H9 (cell line): ENCODE results near the gene USP12. TPM values are rescaled to one million over a fixed set of nuclear protein-coding genes. Genes with fewer than 3 reads are reported as not detected.

Source experiments
- DNase-seq: peaks from one replicate; pipeline ENCODE4 v3.0.0-alpha.2; 2017
- H2AFZ ChIP-seq: one replicate; pipeline ENCODE4 v1.6.1; 2013; ENCODE audit warnings: mild to moderate bottlenecking, low read length, control low read depth, moderate library complexity
- H2AK5ac ChIP-seq: 2 replicates; pipeline ENCODE4 v1.6.1; 2013; ENCODE audit warnings: low read length, control low read depth, mixed read lengths; ENCODE audit not compliant: insufficient read length
- H2BK120ac ChIP-seq: one replicate; pipeline ENCODE4 v1.6.1; 2013; ENCODE audit warnings: low read depth, mild to moderate bottlenecking, low read length, control low read depth, inconsistent platforms; ENCODE audit not compliant: poor library complexity, severe bottlenecking
- H2BK12ac ChIP-seq: 2 replicates; pipeline ENCODE4 v1.6.1; 2013; ENCODE audit warnings: low read length, control low read depth, mixed read lengths, low read depth; ENCODE audit not compliant: insufficient read length
- H2BK15ac ChIP-seq: 2 replicates; pipeline ENCODE4 v1.6.1; 2013; ENCODE audit warnings: low read depth, low read length, control low read depth
- H2BK20ac ChIP-seq: one replicate; pipeline ENCODE4 v1.6.1; 2013; ENCODE audit warnings: low read depth, mild to moderate bottlenecking, low read length, control low read depth, inconsistent platforms; ENCODE audit not compliant: poor library complexity, severe bottlenecking
- H2BK5ac ChIP-seq: 2 replicates; pipeline ENCODE4 v1.6.1; 2013; ENCODE audit warnings: low read length, control low read depth, mixed read lengths; ENCODE audit not compliant: insufficient read length
- H3K14ac ChIP-seq: 2 replicates; pipeline ENCODE4 v1.6.1; 2013; ENCODE audit warnings: low read length, control low read depth; ENCODE audit not compliant: insufficient read depth
- H3K18ac ChIP-seq: 2 replicates; pipeline ENCODE4 v1.6.1; 2013; ENCODE audit warnings: low read depth, mild to moderate bottlenecking, mixed read lengths, low read length, control low read depth; ENCODE audit not compliant: insufficient read length
- H3K23ac ChIP-seq: 2 replicates; pipeline ENCODE4 v1.6.1; 2013; ENCODE audit warnings: low read length, control low read depth, mixed read lengths, low read depth; ENCODE audit not compliant: insufficient read length
- H3K23me2 ChIP-seq: 2 replicates; pipeline ENCODE4 v1.6.1; 2013; ENCODE audit warnings: low read depth, mild to moderate bottlenecking, mixed read lengths, low read length, control low read depth; ENCODE audit not compliant: insufficient read length, poor library complexity, severe bottlenecking
- H3K27ac ChIP-seq: 2 replicates; pipeline ENCODE4 v1.5.1; 2013; ENCODE audit warnings: low read length, control low read depth, mixed read lengths, low read depth; ENCODE audit not compliant: insufficient read length
- H3K27me3 ChIP-seq: 2 replicates; pipeline ENCODE4 v1.6.1; 2013; ENCODE audit warnings: low read length, control low read depth, inconsistent platforms; ENCODE audit not compliant: insufficient read depth
- H3K4ac ChIP-seq: 2 replicates; pipeline ENCODE4 v1.6.1; 2013; ENCODE audit warnings: low read depth, mild to moderate bottlenecking, control low read depth, inconsistent platforms, low read length, moderate library complexity
- H3K4me1 ChIP-seq: 2 replicates; pipeline ENCODE4 v1.6.1; 2013; ENCODE audit warnings: low read length, control low read depth, inconsistent platforms; ENCODE audit not compliant: insufficient read depth
- H3K4me2 ChIP-seq: 2 replicates; pipeline ENCODE4 v1.6.1; 2013; ENCODE audit warnings: low read length, control low read depth, mixed read lengths; ENCODE audit not compliant: insufficient read length, insufficient read depth
- H3K56ac ChIP-seq: 2 replicates; pipeline ENCODE4 v1.6.1; 2013; ENCODE audit warnings: low read depth, mild to moderate bottlenecking, mixed read lengths, low read length, control low read depth; ENCODE audit not compliant: insufficient read length
- H3K79me1 ChIP-seq: 2 replicates; pipeline ENCODE4 v1.6.1; 2013; ENCODE audit warnings: low read depth, mild to moderate bottlenecking, moderate library complexity, low read length, control low read depth, inconsistent platforms; ENCODE audit not compliant: insufficient read depth, poor library complexity, severe bottlenecking
- H3K79me2 ChIP-seq: 2 replicates; pipeline ENCODE4 v1.6.1; 2013; ENCODE audit warnings: low read length, control low read depth, inconsistent platforms; ENCODE audit not compliant: insufficient read depth
- H3K9ac ChIP-seq: 2 replicates; pipeline ENCODE4 v1.6.1; 2013; ENCODE audit warnings: low read length, control low read depth, mixed read lengths; ENCODE audit not compliant: insufficient read length; ENCODE audit errors: extremely low read depth
- H3K9me3 ChIP-seq: one replicate; pipeline ENCODE4 v1.6.1; 2013; ENCODE audit warnings: low read depth, low read length, inconsistent platforms; ENCODE audit not compliant: control insufficient read depth
- H3T11ph ChIP-seq: one replicate; pipeline ENCODE4 v1.6.1; 2013; ENCODE audit warnings: mild to moderate bottlenecking, low read length, control low read depth, inconsistent platforms
- H4K20me1 ChIP-seq: one replicate; pipeline ENCODE4 v1.6.1; 2013; ENCODE audit not compliant: control insufficient read depth, insufficient read length, insufficient read depth
- H4K5ac ChIP-seq: 2 replicates; pipeline ENCODE4 v1.6.1; 2013; ENCODE audit warnings: low read depth, mild to moderate bottlenecking, mixed read lengths, low read length, control low read depth; ENCODE audit not compliant: insufficient read length
- H4K8ac ChIP-seq: replicated peaks from 2 replicates; pipeline ENCODE4 v1.6.1; 2013; ENCODE audit warnings: low read length, control low read depth, mixed read lengths, low read depth; ENCODE audit not compliant: insufficient read length
- H4K91ac ChIP-seq: 2 replicates; pipeline ENCODE4 v1.6.1; 2013; ENCODE audit warnings: low read depth, mild to moderate bottlenecking, moderate library complexity, mixed read lengths, low read length, control low read depth; ENCODE audit not compliant: insufficient read length
- H3K27ac Mint-ChIP-seq, 3 experiments: 2 replicates in 2 of 3; 3 replicates in 1 of 3; pipeline ENCODE4 v1.8.0; 2020 to 2021; ENCODE audit warnings: mixed read lengths in 3 of 3, mild to moderate bottlenecking in 1 of 3, moderate library complexity in 1 of 3
- H3K27me3 Mint-ChIP-seq: 2 replicates; pipeline ENCODE4 v1.8.0; 2021; ENCODE audit warnings: low read depth, mild to moderate bottlenecking, moderate library complexity, mixed read lengths
- H3K36me3 Mint-ChIP-seq, 3 experiments: 2 replicates in 2 of 3; 3 replicates in 1 of 3; pipeline ENCODE4 v1.8.0; 2020 to 2021; ENCODE audit warnings: low read depth in 3 of 3, mixed read lengths in 3 of 3; ENCODE audit not compliant: insufficient read depth in 1 of 3
- H3K4me1 Mint-ChIP-seq, 2 experiments: 2 replicates each; pipeline ENCODE4 v1.8.0; 2020; ENCODE audit warnings: mixed read lengths in 2 of 2
- H3K4me3 Mint-ChIP-seq, 2 experiments: 2 replicates in 1 of 2; 3 replicates in 1 of 2; pipeline ENCODE4 v1.8.0; 2020 to 2021; ENCODE audit warnings: mild to moderate bottlenecking in 2 of 2, mixed read lengths in 2 of 2, moderate library complexity in 1 of 2
- H3K9me3 Mint-ChIP-seq, 2 experiments: 2 replicates in 1 of 2; 3 replicates in 1 of 2; pipeline ENCODE4 v1.8.0; 2020; ENCODE audit warnings: mild to moderate bottlenecking in 2 of 2, mixed read lengths in 2 of 2, moderate library complexity in 1 of 2
- WGBS: extraction: QIAGEN DNeasy Blood & Tissue Kit; methylation state at CpG from one replicate; pipeline ENCODE4 v1.1.7; 2013; ENCODE audit warnings: missing lambda C conversion rate, low lambda C conversion rate, mixed read lengths; ENCODE audit not compliant: insufficient read length; ENCODE audit errors: extremely low coverage; 5-methylcytosine and 5-hydroxymethylcytosine counted together
- total RNA-seq: library from RNA; stranded (reverse); gene quantifications from 2 replicates; pipeline ENCODE4 v1.2.1, GENCODE V29; 2021
- TF ChIP-seq, protein P1 (sequence below): fragments of 200-600 bp; sonication (generic); conservative IDR thresholded peaks from 3 replicates; pipeline ENCODE4 v1.8.0; 2021; ENCODE audit warnings: antibody characterized with exemption, mild to moderate bottlenecking

Gene USP12
- total RNA-seq, 1 experiment from 2014 or later = 24.8 TPM

DNA sequence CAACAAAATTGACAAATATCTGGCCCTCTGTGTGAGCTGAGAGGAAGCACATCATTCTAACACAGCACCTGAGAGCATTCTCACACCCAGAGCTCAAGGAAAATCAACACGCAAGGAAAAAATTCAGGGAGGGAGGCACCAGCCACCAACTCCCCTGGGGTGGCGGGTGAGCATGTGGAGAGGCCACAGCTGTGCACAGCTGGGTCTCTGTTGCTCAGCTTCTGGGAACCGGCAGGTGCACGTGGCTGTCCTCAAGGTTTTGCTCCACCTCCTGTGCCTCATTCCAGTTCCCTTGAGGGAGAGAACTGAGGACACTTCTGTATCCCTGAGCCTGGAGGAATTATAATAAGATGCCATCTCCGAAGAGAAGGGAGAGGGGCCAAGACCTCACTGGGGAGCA lies 134.0 kb downstream of the USP12 start:
- Histone ChIP-seq H3K23me2 (peaks cover 6% of the 10 kb centered on the region), H2BK15ac (no peak overlapping the region), H2BK5ac (no peak overlapping the region), H3K4ac (no peak overlapping the region), H2BK120ac (no peak overlapping the region), H2BK20ac (no peak overlapping the region), H3K4me2 (no peak overlapping the region), H3K18ac (no peak overlapping the region), H3K27ac (no peak overlapping the region), H2BK12ac (no peak overlapping the region), H2AK5ac (no peak overlapping the region), H3K27me3 (no peaks in the 10 kb centered on the region), H3T11ph (no peak overlapping the region), H3K9me3 (no peaks in the 10 kb centered on the region), H3K14ac (no peak overlapping the region), H4K8ac (no peak overlapping the region), H3K56ac (no peak overlapping the region), H4K20me1 (no peaks in the 10 kb centered on the region), H3K9ac (no peak overlapping the region), H3K23ac (no peak overlapping the region), H4K91ac (no peak overlapping the region), H3K79me2 (no peaks in the 10 kb centered on the region), H3K4me1 (no peaks in the 10 kb centered on the region), H4K5ac (no peak overlapping the region), H2AFZ (no peak overlapping the region), H3K79me1 (no peaks in the 10 kb centered on the region)
- TF ChIP-seq, protein P1, sequence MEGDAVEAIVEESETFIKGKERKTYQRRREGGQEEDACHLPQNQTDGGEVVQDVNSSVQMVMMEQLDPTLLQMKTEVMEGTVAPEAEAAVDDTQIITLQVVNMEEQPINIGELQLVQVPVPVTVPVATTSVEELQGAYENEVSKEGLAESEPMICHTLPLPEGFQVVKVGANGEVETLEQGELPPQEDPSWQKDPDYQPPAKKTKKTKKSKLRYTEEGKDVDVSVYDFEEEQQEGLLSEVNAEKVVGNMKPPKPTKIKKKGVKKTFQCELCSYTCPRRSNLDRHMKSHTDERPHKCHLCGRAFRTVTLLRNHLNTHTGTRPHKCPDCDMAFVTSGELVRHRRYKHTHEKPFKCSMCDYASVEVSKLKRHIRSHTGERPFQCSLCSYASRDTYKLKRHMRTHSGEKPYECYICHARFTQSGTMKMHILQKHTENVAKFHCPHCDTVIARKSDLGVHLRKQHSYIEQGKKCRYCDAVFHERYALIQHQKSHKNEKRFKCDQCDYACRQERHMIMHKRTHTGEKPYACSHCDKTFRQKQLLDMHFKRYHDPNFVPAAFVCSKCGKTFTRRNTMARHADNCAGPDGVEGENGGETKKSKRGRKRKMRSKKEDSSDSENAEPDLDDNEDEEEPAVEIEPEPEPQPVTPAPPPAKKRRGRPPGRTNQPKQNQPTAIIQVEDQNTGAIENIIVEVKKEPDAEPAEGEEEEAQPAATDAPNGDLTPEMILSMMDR = no peak
- Mint-ChIP-seq H3K4me3 (no peak overlapping the region), H3K36me3 (no peaks in the 10 kb centered on the region), H3K27me3 (peaks cover 39% of the 10 kb centered on the region), H3K27ac (no peak overlapping the region), H3K4me1 (peaks cover 27 to 36% of the 10 kb centered on the region in 2 experiments), H3K9me3 (no peaks in the 10 kb centered on the region; a peak in 1 of 5 replicates)
- DNase-seq = no peak
- no CpG with 5 or more reads among the region's 5 CpGs for WGBS
